ENCODE results near the gene BASP1. TPM values are rescaled to one million over a fixed set of nuclear protein-coding genes. Genes with fewer than 3 reads are reported as not detected.

BASP1 gene
- total RNA-seq, 4 donors from 2014 or later, result 46.0 to 54.6 (median 49.8) TPM

- H3K4me3 ChIP-seq, result no peak overlapping the region
- H3K27me3 ChIP-seq, result peaks cover 0 to 25% of the 10 kb centered on the region in 2 donors
- H3K4me1 ChIP-seq, result peaks cover 0 to 18% (median 0%) of the 10 kb centered on the region in 4 donors
- DNase-seq (ENCODE audit: low spot score in 2 of 2), result no peak
- H3K9me3 ChIP-seq, result no peaks in the 10 kb centered on the region
- no peaks in the 10 kb centered on the region for H3K36me3 ChIP-seq
- 53 to 56% methylated on average over 4 of the region's 4 CpGs for WGBS, 2 donors
- TF ChIP-seq POLR2A (IDR thresholded peaks at IDR 0.05) (no peak), CTCF (IDR thresholded peaks at IDR 0.05) (no peak)
- H3K27ac ChIP-seq, result peak overlapping the region in 1 of 4 donors; percentile 34
Measured at GRCh38 chr5:17221843-17222636, 4.6 kb downstream of the BASP1 start.

GRCh38 chr5:17222664-17223063 is 5.2 kb downstream of the BASP1 start:
- H3K9me3 ChIP-seq, result no peaks in the 10 kb centered on the region
- DNase-seq (ENCODE audit: low spot score in 2 of 2), result no peak
- H3K27me3 ChIP-seq, result peaks cover 0 to 25% of the 10 kb centered on the region in 2 donors
- no peaks in the 10 kb centered on the region for H3K36me3 ChIP-seq
- TF ChIP-seq EP300 (IDR thresholded peaks at IDR 0.05) (no peak), POLR2A (IDR thresholded peaks at IDR 0.05) (no peak), CTCF (IDR thresholded peaks at IDR 0.05) (no peak)
- H3K27ac ChIP-seq, result peak overlapping the region in 1 of 4 donors; percentile 34
- H3K4me3 ChIP-seq, result no peak overlapping the region
- 55 to 57% methylated on average over 2 of the region's 2 CpGs for WGBS, 2 donors
- H3K4me1 ChIP-seq, result peaks cover 0 to 14% (median 0%) of the 10 kb centered on the region in 4 donors

- DNase-seq (ENCODE audit: low spot score in 2 of 2), result no peak
- TF ChIP-seq EP300 (IDR thresholded peaks at IDR 0.05), result no peak
- TF ChIP-seq CTCF (IDR thresholded peaks at IDR 0.05), result no peak
- TF ChIP-seq POLR2A (IDR thresholded peaks at IDR 0.05), result no peak
- Histone ChIP-seq H3K36me3 (no peaks in the 10 kb centered on the region), H3K4me1 (peaks cover 0 to 7% (median 1%) of the 10 kb centered on the region in 4 donors), H3K27ac (no peak overlapping the region), H3K27me3 (peaks cover 0 to 16% of the 10 kb centered on the region in 2 donors), H3K4me3 (no peak overlapping the region), H3K9me3 (no peaks in the 10 kb centered on the region)
- WGBS, 2 donors, result 84 to 87% methylated on average over 5 of the region's 5 CpGs
Measured at GRCh38 chr5:17223367-17224185, 6.1 kb downstream of the BASP1 start.

- H3K27me3 ChIP-seq, result peaks cover 0 to 2% of the 10 kb centered on the region in 2 donors
Measured at GRCh38 chr5:17224858-17225511, 7.6 kb downstream of the BASP1 start.

More at GRCh38 chr5:17224858-17225511, 7.6 kb downstream of the BASP1 start:
- WGBS, 2 donors, result 76 to 84% methylated on average over 11 of the region's 11 CpGs
- Histone ChIP-seq H3K9me3 (no peaks in the 10 kb centered on the region), H3K4me3 (no peak overlapping the region), H3K36me3 (no peaks in the 10 kb centered on the region), H3K27ac (no peak overlapping the region), H3K4me1 (peaks cover 0 to 10% (median 7%) of the 10 kb centered on the region in 4 donors)
- DNase-seq (ENCODE audit: low spot score in 2 of 2), result no peak
- TF ChIP-seq CTCF (IDR thresholded peaks at IDR 0.05) (no peak), POLR2A (IDR thresholded peaks at IDR 0.05) (no peak), EP300 (IDR thresholded peaks at IDR 0.05) (no peak)
